ENCODE results near the gene VSIG10L.

- TF ChIP-seq CTCF (IDR thresholded peaks at IDR 0.05; ENCODE audit: insufficient read depth, low read depth, low read length) (no peak), EZH2 (IDR thresholded peaks at IDR 0.05; ENCODE audit: insufficient read depth, low read length) (no peak)
Observed at GRCh38 chr19:51316688-51317087, 25.3 kb downstream of the VSIG10L start.

Measured in astrocyte (in vitro differentiated cells and primary cell).